ENCODE results near the gene FEZF1.

FEZF1 gene

GRCh38 chr7:122315507-122316466, 11.2 kb upstream of the FEZF1 start:
- no peak for TF ChIP-seq CTCF (IDR thresholded peaks at IDR 0.05; ENCODE audit: low read depth, low read length)
- H3K9me3 ChIP-seq: no peaks in the 10 kb centered on the region; the same call in 1 of the 2 replicates
- H3K27me3 ChIP-seq: peaks cover 78% of the 10 kb centered on the region
- no peak overlapping the region for H3K4me3 ChIP-seq (ENCODE audit: low read depth, low read length)
- no peaks in the 10 kb centered on the region for H3K4me1 ChIP-seq
- H3K36me3 ChIP-seq: no peaks in the 10 kb centered on the region
- no peak for DNase-seq

- no peak for DNase-seq
- no peaks in the 10 kb centered on the region; the same call in 1 of the 2 replicates for H3K9me3 ChIP-seq
- H3K4me1 ChIP-seq: no peaks in the 10 kb centered on the region
- no peak for TF ChIP-seq CTCF (IDR thresholded peaks at IDR 0.05; ENCODE audit: low read depth, low read length)
- H3K36me3 ChIP-seq: no peaks in the 10 kb centered on the region
- H3K27me3 ChIP-seq: peaks cover 86% of the 10 kb centered on the region
- no peak overlapping the region for H3K4me3 ChIP-seq (ENCODE audit: low read depth, low read length)
Measured at GRCh38 chr7:122314284-122314683, 9.7 kb upstream of the FEZF1 start.

- Histone ChIP-seq H3K36me3 (no peaks in the 10 kb centered on the region), H3K4me1 (no peaks in the 10 kb centered on the region), H3K4me3 (ENCODE audit: low read depth, low read length) (no peak overlapping the region), H3K9me3 (no peaks in the 10 kb centered on the region; the same call in 1 of the 2 replicates), H3K27me3 (peaks cover 89% of the 10 kb centered on the region)
- TF ChIP-seq CTCF (IDR thresholded peaks at IDR 0.05; ENCODE audit: low read depth, low read length): no peak
- no peak for DNase-seq
Measured at GRCh38 chr7:122312789-122313188, 8.2 kb upstream of the FEZF1 start.

GRCh38 chr7:122311734-122312450, 7.3 kb upstream of the FEZF1 start:
- H3K36me3 ChIP-seq: no peaks in the 10 kb centered on the region
- H3K27me3 ChIP-seq: peaks cover 89% of the 10 kb centered on the region
- no peaks in the 10 kb centered on the region for H3K4me1 ChIP-seq
- H3K4me3 ChIP-seq (ENCODE audit: low read depth, low read length): no peak overlapping the region
- H3K9me3 ChIP-seq: no peaks in the 10 kb centered on the region; the same call in 1 of the 2 replicates
- no peak for TF ChIP-seq CTCF (IDR thresholded peaks at IDR 0.05; ENCODE audit: low read depth, low read length)
- DNase-seq: no peak

- Histone ChIP-seq H3K27me3 (peaks cover 89% of the 10 kb centered on the region), H3K4me1 (no peaks in the 10 kb centered on the region), H3K36me3 (no peaks in the 10 kb centered on the region), H3K9me3 (no peaks in the 10 kb centered on the region; the same call in 1 of the 2 replicates), H3K4me3 (ENCODE audit: low read depth, low read length) (no peak overlapping the region)
- no peak for TF ChIP-seq CTCF (IDR thresholded peaks at IDR 0.05; ENCODE audit: low read depth, low read length)
- DNase-seq: no peak
Measured at GRCh38 chr7:122311050-122311700, 6.6 kb upstream of the FEZF1 start.
